ENCODE data around the gene VSTM1. TPM values are rescaled to one million over a fixed set of nuclear protein-coding genes. Genes with fewer than 3 reads are reported as not detected.
"Not testable (repeated sequence)": the region's sequence is repeated elsewhere in the genome, so short reads cannot be mapped to it uniquely, and the experiment has no call there.

VSTM1 gene
- total RNA-seq (2012; rRNA removed): not detected in 2 replicates

GRCh38 chr19:54063350-54064116 lies at the start of gene VSTM1:
TSS of gene VSTM1 (minus strand) at chr19:54063897. CDS start at chr19:54063777, 120 bp downstream.
- Histone ChIP-seq H3K4me2 (ENCODE audit: low read length) (no peak within 1 kb of the TSS), H3K4me3 (ENCODE audit: low read length) (no peak within 1 kb of the TSS), H3K27me3 (ENCODE audit: control insufficient read depth, insufficient read depth, low read length) (no peaks in the 10 kb centered on the region), H3K9ac (ENCODE audit: low read depth, low read length) (no peak within 1 kb of the TSS), H3K4me1 (ENCODE audit: control insufficient read depth, insufficient read depth, low read length) (no peaks in the 10 kb centered on the region), H3K36me3 (ENCODE audit: insufficient read depth, low read length) (no peaks in the 10 kb centered on the region), H3K9me3 (replicated peaks; ENCODE audit: low read length) (no peaks in the 10 kb centered on the region)

- Histone ChIP-seq H3K4me2 (ENCODE audit: low read length) (no peak overlapping the region), H3K27me3 (ENCODE audit: control insufficient read depth, insufficient read depth, low read length) (no peaks in the 10 kb centered on the region), H3K4me3 (ENCODE audit: low read length) (no peak overlapping the region), H3K36me3 (ENCODE audit: insufficient read depth, low read length) (peaks cover 48% of the 10 kb centered on the region), H3K9me3 (replicated peaks; ENCODE audit: low read length) (no peaks in the 10 kb centered on the region), H3K9ac (ENCODE audit: low read depth, low read length) (no peak overlapping the region), H3K4me1 (ENCODE audit: control insufficient read depth, insufficient read depth, low read length) (peaks cover 7% of the 10 kb centered on the region)
These were observed 46.0 kb upstream of the VSTM1 start for GRCh38 chr19:54109651-54110050.

GRCh38 chr19:54108496-54108895 lies 44.8 kb upstream of the VSTM1 start:
- no peak overlapping the region for H3K4me2 ChIP-seq (ENCODE audit: low read length)
- H3K27me3 ChIP-seq (ENCODE audit: control insufficient read depth, insufficient read depth, low read length): no peaks in the 10 kb centered on the region
- H3K9me3 ChIP-seq (replicated peaks; ENCODE audit: low read length): no peaks in the 10 kb centered on the region
- no peak overlapping the region for H3K9ac ChIP-seq (ENCODE audit: low read depth, low read length)
- H3K4me3 ChIP-seq (ENCODE audit: low read length): no peak overlapping the region
- peaks cover under 1% of the 10 kb centered on the region for H3K4me1 ChIP-seq (ENCODE audit: control insufficient read depth, insufficient read depth, low read length)
- H3K36me3 ChIP-seq (ENCODE audit: insufficient read depth, low read length): peaks cover 43% of the 10 kb centered on the region

GRCh38 chr19:54107876-54108490 lies 44.3 kb upstream of the VSTM1 start:
- Histone ChIP-seq H3K4me3 (ENCODE audit: low read length) (no peak overlapping the region), H3K9ac (ENCODE audit: low read depth, low read length) (no peak overlapping the region), H3K36me3 (ENCODE audit: insufficient read depth, low read length) (peaks cover 43% of the 10 kb centered on the region), H3K9me3 (replicated peaks; ENCODE audit: low read length) (no peaks in the 10 kb centered on the region), H3K4me2 (ENCODE audit: low read length) (no peak overlapping the region), H3K4me1 (ENCODE audit: control insufficient read depth, insufficient read depth, low read length) (peaks cover 4% of the 10 kb centered on the region), H3K27me3 (ENCODE audit: control insufficient read depth, insufficient read depth, low read length) (no peaks in the 10 kb centered on the region)

GRCh38 chr19:54106716-54107115 lies 43.0 kb upstream of the VSTM1 start:
- no peak overlapping the region for H3K9ac ChIP-seq (ENCODE audit: low read depth, low read length)
- no peaks in the 10 kb centered on the region for H3K27me3 ChIP-seq (ENCODE audit: control insufficient read depth, insufficient read depth, low read length)
- H3K9me3 ChIP-seq (replicated peaks; ENCODE audit: low read length): no peaks in the 10 kb centered on the region
- H3K4me3 ChIP-seq (ENCODE audit: low read length): no peak overlapping the region
- peaks cover 4% of the 10 kb centered on the region for H3K4me1 ChIP-seq (ENCODE audit: control insufficient read depth, insufficient read depth, low read length)
- no peak overlapping the region for H3K4me2 ChIP-seq (ENCODE audit: low read length)
- peaks cover 43% of the 10 kb centered on the region for H3K36me3 ChIP-seq (ENCODE audit: insufficient read depth, low read length)

- Histone ChIP-seq H3K36me3 (ENCODE audit: insufficient read depth, low read length) (peaks cover 41% of the 10 kb centered on the region), H3K4me2 (ENCODE audit: low read length) (no peak overlapping the region), H3K9me3 (replicated peaks; ENCODE audit: low read length) (no peaks in the 10 kb centered on the region), H3K27me3 (ENCODE audit: control insufficient read depth, insufficient read depth, low read length) (no peaks in the 10 kb centered on the region), H3K4me3 (ENCODE audit: low read length) (no peak overlapping the region), H3K4me1 (ENCODE audit: control insufficient read depth, insufficient read depth, low read length) (peaks cover 4% of the 10 kb centered on the region), H3K9ac (ENCODE audit: low read depth, low read length) (no peak overlapping the region)
These were observed 42.1 kb upstream of the VSTM1 start for GRCh38 chr19:54105796-54106195.

- H3K4me2 ChIP-seq (ENCODE audit: low read length): no peak overlapping the region
- no peak overlapping the region for H3K9ac ChIP-seq (ENCODE audit: low read depth, low read length)
- peaks cover 37% of the 10 kb centered on the region for H3K36me3 ChIP-seq (ENCODE audit: insufficient read depth, low read length)
- peaks cover 4% of the 10 kb centered on the region for H3K4me1 ChIP-seq (ENCODE audit: control insufficient read depth, insufficient read depth, low read length)
- H3K27me3 ChIP-seq (ENCODE audit: control insufficient read depth, insufficient read depth, low read length): no peaks in the 10 kb centered on the region
- no peaks in the 10 kb centered on the region for H3K9me3 ChIP-seq (replicated peaks; ENCODE audit: low read length)
- H3K4me3 ChIP-seq (ENCODE audit: low read length): no peak overlapping the region
These were observed 41.5 kb upstream of the VSTM1 start for GRCh38 chr19:54104998-54105715.

- Histone ChIP-seq H3K9me3 (replicated peaks; ENCODE audit: low read length) (no peaks in the 10 kb centered on the region), H3K4me3 (ENCODE audit: low read length) (peak within 1 kb of the TSS; percentile 92), H3K36me3 (ENCODE audit: insufficient read depth, low read length) (peaks cover 16% of the 10 kb centered on the region), H3K27me3 (ENCODE audit: control insufficient read depth, insufficient read depth, low read length) (no peaks in the 10 kb centered on the region), H3K9ac (ENCODE audit: low read depth, low read length) (peak within 1 kb of the TSS; percentile 81), H3K4me1 (ENCODE audit: control insufficient read depth, insufficient read depth, low read length) (peaks cover 4% of the 10 kb centered on the region), H3K4me2 (ENCODE audit: low read length) (peak within 1 kb of the TSS; percentile 97)
These were observed 38.9 kb upstream of the VSTM1 start, which contains the start of gene NDUFA3 for GRCh38 chr19:54102421-54103169. TSS of gene NDUFA3 (plus strand) at chr19:54102855. CDS start at chr19:54102879, 24 bp downstream.

GRCh38 chr19:54100561-54100960 lies 36.9 kb upstream of the VSTM1 start, which contains the start of gene OSCAR:
TSS of gene OSCAR (minus strand) at chr19:54100803. CDS start at chr19:54100792, 11 bp downstream.
- peaks cover 14% of the 10 kb centered on the region for H3K4me1 ChIP-seq (ENCODE audit: control insufficient read depth, insufficient read depth, low read length)
- no peak within 1 kb of the TSS for H3K4me3 ChIP-seq (ENCODE audit: low read length)

GRCh38 chr19:54099903-54100255 lies 36.2 kb upstream of the VSTM1 start:
- H3K27me3 ChIP-seq (ENCODE audit: control insufficient read depth, insufficient read depth, low read length); H3K9ac ChIP-seq (ENCODE audit: low read depth, low read length); H3K36me3 ChIP-seq (ENCODE audit: insufficient read depth, low read length); H3K4me3 ChIP-seq (ENCODE audit: low read length); H3K9me3 ChIP-seq (replicated peaks; ENCODE audit: low read length); H3K4me2 ChIP-seq (ENCODE audit: low read length): not testable (repeated sequence)
- H3K4me1 ChIP-seq (ENCODE audit: control insufficient read depth, insufficient read depth, low read length): peaks cover 16% of the 10 kb centered on the region

More at GRCh38 chr19:54100561-54100960, 36.9 kb upstream of the VSTM1 start, which contains the start of gene OSCAR:
- Histone ChIP-seq H3K9me3 (replicated peaks; ENCODE audit: low read length) (no peaks in the 10 kb centered on the region), H3K27me3 (ENCODE audit: control insufficient read depth, insufficient read depth, low read length) (no peaks in the 10 kb centered on the region), H3K9ac (ENCODE audit: low read depth, low read length) (no peak within 1 kb of the TSS), H3K36me3 (ENCODE audit: insufficient read depth, low read length) (peaks cover 3% of the 10 kb centered on the region), H3K4me2 (ENCODE audit: low read length) (no peak within 1 kb of the TSS)
